Smooth muscle cell (in vitro differentiated cells): ENCODE results near the gene ATF1. TPM values are rescaled to one million over a fixed set of nuclear protein-coding genes. Genes with fewer than 3 reads are reported as not detected.

Experiments
- DNase-seq: peaks from one replicate; lab custom pipeline; 2025; ENCODE audit not compliant: unreplicated experiment; lab: John Stamatoyannopoulos, UW
- H2AFZ ChIP-seq: fragments of 200-600 bp; sonication (generic); 2 replicates; pipeline ENCODE4 v1.6.0; 2016; ENCODE audit warnings: antibody characterized with exemption, low read depth, mild to moderate bottlenecking
- H3F3A ChIP-seq: fragments of 200-600 bp; sonication (generic); 2 replicates; pipeline ENCODE4 v1.6.0; 2017; ENCODE audit warnings: antibody characterized with exemption, low read depth
- H3K27ac ChIP-seq: fragments of 200-600 bp; sonication (generic); 2 replicates; pipeline ENCODE4 v1.5.1; 2016; ENCODE audit warnings: low read depth, mild to moderate bottlenecking
- H3K27me3 ChIP-seq: fragments of 200-600 bp; sonication (generic); 2 replicates; pipeline ENCODE4 v1.6.1; 2016; ENCODE audit warnings: low read depth, mild to moderate bottlenecking
- H3K36me3 ChIP-seq: fragments of 200-600 bp; sonication (generic); 2 replicates; pipeline ENCODE4 v1.5.1; 2016; ENCODE audit warnings: low read depth
- H3K4me1 ChIP-seq: fragments of 200-600 bp; sonication (generic); 2 replicates; pipeline ENCODE4 v1.5.1; 2016; ENCODE audit warnings: low read depth
- H3K4me2 ChIP-seq: fragments of 200-600 bp; sonication (generic); 2 replicates; pipeline ENCODE4 v1.6.0; 2016; ENCODE audit warnings: mild to moderate bottlenecking
- H3K4me3 ChIP-seq: fragments of 200-600 bp; sonication (generic); 2 replicates; pipeline ENCODE4 v1.5.1; 2016; ENCODE audit warnings: mild to moderate bottlenecking
- H3K79me2 ChIP-seq: fragments of 200-600 bp; sonication (generic); 2 replicates; pipeline ENCODE4 v1.6.0; 2016; ENCODE audit warnings: low read depth, mild to moderate bottlenecking
- H3K9ac ChIP-seq: fragments of 200-600 bp; sonication (generic); 2 replicates; pipeline ENCODE4 v1.6.0; 2016; ENCODE audit warnings: low read depth
- H3K9me3 ChIP-seq: fragments of 200-600 bp; sonication (generic); replicated peaks from 2 replicates; pipeline ENCODE4 v1.5.1; 2016; ENCODE audit warnings: low read depth
- H4K20me1 ChIP-seq: fragments of 200-600 bp; sonication (generic); 2 replicates; pipeline ENCODE4 v1.6.0; 2016; ENCODE audit warnings: low read depth
- WGBS: methylation state at CpG from one replicate; pipeline ENCODE4 v1.1.7; 2016; ENCODE audit warnings: low lambda C conversion rate; 5-methylcytosine and 5-hydroxymethylcytosine counted together
- polyA plus RNA-seq: library from polyadenylated mRNA; unstranded; fragments of >200 nt; fragmentation: Nextera tagmentation; extraction: Ambion mirVana; gene quantifications from 2 replicates; pipeline ENCODE4 v1.2.1, GENCODE V29; 2016
- total RNA-seq: library from RNA; depleted of rRNA; stranded (reverse); fragments of >200 nt; gene quantifications from 2 replicates; pipeline ENCODE4 v1.2.3, GENCODE V29; 2014
- TF ChIP-seq, protein P1 (sequence below): fragments of 200-600 bp; sonication (generic); IDR thresholded peaks from 2 replicates; pipeline ENCODE4 v1.5.1; 2017; ENCODE audit warnings: borderline replicate concordance, mild to moderate bottlenecking, antibody characterized with exemption; ENCODE audit not compliant: insufficient read depth, poor library complexity, severe bottlenecking

The ATF1 gene
- total and polyA plus RNA-seq, 2 experiments from 2014 or later, result 20.7 to 28.4 TPM

DNA sequence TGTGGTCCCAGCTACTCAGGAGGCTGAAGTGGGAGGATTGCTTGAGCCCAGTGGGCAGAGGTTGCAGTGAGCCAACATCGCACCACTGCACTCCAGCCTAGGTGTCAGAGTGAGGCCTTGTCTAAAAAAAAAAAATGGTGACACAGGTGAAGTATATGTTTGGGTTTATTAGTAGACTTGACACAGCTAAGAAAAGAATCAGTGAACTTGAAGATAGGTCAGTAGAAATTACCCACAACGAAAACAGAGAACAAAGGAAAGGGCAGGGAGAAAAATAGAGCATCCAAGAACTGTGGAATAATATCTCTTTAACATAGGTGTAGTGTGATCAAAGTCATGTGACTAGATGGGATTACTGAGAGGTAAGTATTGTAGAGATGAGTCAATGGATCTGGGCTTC lies 23.7 kb downstream of the ATF1 start:
- H3K4me2 ChIP-seq, result no peak overlapping the region
- H4K20me1 ChIP-seq, result peaks cover 8% of the 10 kb centered on the region
- no peak overlapping the region for H2AFZ ChIP-seq
- 95% methylated on average over 2 of the region's 2 CpGs for WGBS
- DNase-seq, result no peak
- TF ChIP-seq, protein P1, sequence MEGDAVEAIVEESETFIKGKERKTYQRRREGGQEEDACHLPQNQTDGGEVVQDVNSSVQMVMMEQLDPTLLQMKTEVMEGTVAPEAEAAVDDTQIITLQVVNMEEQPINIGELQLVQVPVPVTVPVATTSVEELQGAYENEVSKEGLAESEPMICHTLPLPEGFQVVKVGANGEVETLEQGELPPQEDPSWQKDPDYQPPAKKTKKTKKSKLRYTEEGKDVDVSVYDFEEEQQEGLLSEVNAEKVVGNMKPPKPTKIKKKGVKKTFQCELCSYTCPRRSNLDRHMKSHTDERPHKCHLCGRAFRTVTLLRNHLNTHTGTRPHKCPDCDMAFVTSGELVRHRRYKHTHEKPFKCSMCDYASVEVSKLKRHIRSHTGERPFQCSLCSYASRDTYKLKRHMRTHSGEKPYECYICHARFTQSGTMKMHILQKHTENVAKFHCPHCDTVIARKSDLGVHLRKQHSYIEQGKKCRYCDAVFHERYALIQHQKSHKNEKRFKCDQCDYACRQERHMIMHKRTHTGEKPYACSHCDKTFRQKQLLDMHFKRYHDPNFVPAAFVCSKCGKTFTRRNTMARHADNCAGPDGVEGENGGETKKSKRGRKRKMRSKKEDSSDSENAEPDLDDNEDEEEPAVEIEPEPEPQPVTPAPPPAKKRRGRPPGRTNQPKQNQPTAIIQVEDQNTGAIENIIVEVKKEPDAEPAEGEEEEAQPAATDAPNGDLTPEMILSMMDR, result no peak
- peaks cover 4% of the 10 kb centered on the region for H3F3A ChIP-seq
- peaks cover 7% of the 10 kb centered on the region for H3K4me1 ChIP-seq
- no peaks in the 10 kb centered on the region for H3K27me3 ChIP-seq
- no peak overlapping the region for H3K9ac ChIP-seq
- peaks cover 50% of the 10 kb centered on the region for H3K79me2 ChIP-seq
- no peaks in the 10 kb centered on the region for H3K9me3 ChIP-seq
- H3K27ac ChIP-seq, result peak overlapping the region; percentile 94
- no peak overlapping the region for H3K4me3 ChIP-seq
- H3K36me3 ChIP-seq, result no peaks in the 10 kb centered on the region

DNA sequence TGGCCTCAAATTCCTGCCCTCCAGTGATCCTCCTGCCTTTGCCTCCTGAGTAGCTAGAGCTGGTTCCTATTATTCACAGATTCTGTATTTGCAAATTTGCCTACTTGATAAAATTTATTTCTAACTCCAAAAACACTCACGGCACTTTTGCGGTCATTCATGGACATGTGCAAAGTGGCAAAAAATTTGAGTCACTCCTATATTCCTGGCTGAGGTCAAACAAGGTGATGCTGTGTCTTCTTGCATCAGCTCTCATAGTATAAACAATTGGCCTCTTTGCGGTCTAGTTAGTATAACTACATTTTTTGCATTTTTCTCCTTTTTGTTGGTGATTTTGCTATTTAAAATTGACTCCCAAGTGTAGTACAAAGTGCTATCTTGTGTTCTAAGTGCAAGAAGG lies 24.7 kb downstream of the ATF1 start:
- Histone ChIP-seq H2AFZ (no peak overlapping the region), H3K27ac (no peak overlapping the region), H3K4me1 (peaks cover 7% of the 10 kb centered on the region), H3K27me3 (no peaks in the 10 kb centered on the region), H3K4me2 (no peak overlapping the region), H3F3A (peaks cover 4% of the 10 kb centered on the region), H3K9ac (no peak overlapping the region), H3K79me2 (peaks cover 59% of the 10 kb centered on the region), H3K9me3 (no peaks in the 10 kb centered on the region), H4K20me1 (peaks cover 8% of the 10 kb centered on the region), H3K4me3 (no peak overlapping the region), H3K36me3 (no peaks in the 10 kb centered on the region)
- DNase-seq, result no peak
- TF ChIP-seq, protein P1, result no peak
- 83% methylated on average over 3 of the region's 3 CpGs for WGBS

DNA sequence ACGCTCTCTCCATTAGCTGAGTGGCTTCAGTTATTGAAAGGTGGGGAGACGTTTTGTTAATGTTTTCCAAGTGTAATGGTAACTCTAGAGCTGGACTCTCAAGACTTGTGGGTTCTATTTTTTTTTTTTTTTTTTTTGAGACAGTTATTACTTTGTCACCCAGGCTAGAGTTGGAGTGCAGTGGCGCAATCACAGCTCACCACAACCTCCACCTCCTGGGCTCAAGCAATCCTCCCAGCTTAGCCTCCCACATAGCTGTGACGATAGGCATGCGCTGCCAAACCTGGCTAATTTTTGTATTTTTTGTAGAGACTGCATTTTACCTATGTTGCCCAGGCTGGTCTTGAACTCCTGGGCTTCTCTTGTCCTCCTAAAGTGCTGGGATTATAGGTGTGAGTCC lies 26.2 kb downstream of the ATF1 start:
- no peak overlapping the region for H3K27ac ChIP-seq
- TF ChIP-seq, protein P1, result no peak
- DNase-seq, result no peak
- H3K4me2 ChIP-seq, result no peak overlapping the region
- no peak overlapping the region for H3K4me3 ChIP-seq
- 88% methylated on average over 5 of the region's 5 CpGs for WGBS
- no peak overlapping the region for H3K9ac ChIP-seq
- H3F3A ChIP-seq, result peaks cover 4% of the 10 kb centered on the region
- H3K36me3 ChIP-seq, result no peaks in the 10 kb centered on the region
- H3K27me3 ChIP-seq, result no peaks in the 10 kb centered on the region
- H3K79me2 ChIP-seq, result peaks cover 53% of the 10 kb centered on the region
- no peaks in the 10 kb centered on the region for H3K9me3 ChIP-seq
- H4K20me1 ChIP-seq, result peaks cover 8% of the 10 kb centered on the region
- peaks cover 7% of the 10 kb centered on the region for H3K4me1 ChIP-seq
- H2AFZ ChIP-seq, result no peak overlapping the region

DNA sequence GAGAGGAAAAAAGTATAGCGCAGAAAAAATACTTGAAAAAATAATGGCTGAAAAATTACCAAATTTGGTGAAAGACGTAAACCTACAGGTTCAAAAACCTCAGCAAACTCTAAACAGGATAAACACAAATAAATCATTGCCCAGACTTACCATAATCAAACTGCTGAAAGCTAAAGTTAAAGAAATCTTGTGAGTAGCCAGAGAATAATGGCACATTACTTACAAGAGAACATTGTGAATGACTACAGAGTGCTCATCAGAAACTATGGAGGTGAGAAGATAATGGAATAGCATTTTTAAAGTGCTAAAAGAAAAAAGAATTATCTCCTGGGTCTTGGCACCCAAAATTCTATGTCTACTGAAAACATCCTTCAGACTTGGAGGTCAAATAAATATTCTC lies 36.0 kb downstream of the ATF1 start:
- H3K36me3 ChIP-seq, result peaks cover 37% of the 10 kb centered on the region
- no peaks in the 10 kb centered on the region for H3K79me2 ChIP-seq
- no peaks in the 10 kb centered on the region for H3K4me1 ChIP-seq
- no peaks in the 10 kb centered on the region for H3K27me3 ChIP-seq
- no peak overlapping the region for H3K4me3 ChIP-seq
- H4K20me1 ChIP-seq, result peaks cover 5% of the 10 kb centered on the region
- H3F3A ChIP-seq, result no peaks in the 10 kb centered on the region
- no peak overlapping the region for H3K27ac ChIP-seq
- no peak for DNase-seq
- H3K9ac ChIP-seq, result no peak overlapping the region
- 100% methylated on average over 2 of the region's 2 CpGs for WGBS
- no peak overlapping the region for H2AFZ ChIP-seq
- TF ChIP-seq, protein P1, result no peak
- no peak overlapping the region for H3K4me2 ChIP-seq
- peaks cover 17% of the 10 kb centered on the region for H3K9me3 ChIP-seq
